GM12892 (cell line): ENCODE data around the gene KRTAP5-7.

ENCODE experiments used
- POLR2A ChIP-seq: IDR thresholded peaks from 2 replicates; pipeline ENCODE4 v1.6.1; 2011; ENCODE audit warnings: low read depth, low read length, control low read depth
- POLR2AphosphoS5 ChIP-seq: IDR thresholded peaks from 2 replicates; pipeline ENCODE4 v1.6.1; 2011; ENCODE audit warnings: low read depth, low read length, control low read depth
- TAF1 ChIP-seq: IDR thresholded peaks from 2 replicates; pipeline ENCODE4 v1.6.1; 2011; ENCODE audit warnings: low read depth, mild to moderate bottlenecking, control low read depth, low read length, borderline replicate concordance

DNA sequence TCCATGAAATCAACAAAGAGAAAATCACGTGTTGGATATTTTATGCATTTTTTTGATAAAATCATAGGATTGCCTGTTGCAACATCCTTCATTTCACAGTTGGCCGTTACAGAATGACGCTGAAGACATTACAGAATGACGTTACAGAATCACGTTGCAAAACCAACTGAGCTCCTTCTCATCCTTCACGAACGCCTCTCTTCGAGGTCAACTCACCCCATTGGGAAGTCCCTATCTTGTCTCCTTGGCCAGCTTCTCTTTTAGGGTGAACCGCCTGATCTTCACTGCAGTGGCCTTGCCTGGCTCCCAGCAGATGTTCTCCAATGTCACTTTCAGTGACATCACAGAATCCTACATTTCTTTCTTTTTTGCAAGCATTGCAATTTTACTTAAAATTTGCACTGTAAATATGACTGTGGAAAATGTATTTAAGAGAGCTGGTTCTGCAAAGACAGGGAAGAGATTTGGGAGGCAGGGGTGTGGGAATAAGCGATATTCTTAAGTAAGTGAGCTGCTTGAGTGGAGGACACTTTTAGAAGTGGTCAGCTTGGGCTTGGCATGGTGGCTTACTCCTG, 5.1 kb downstream of the KRTAP5-7 start:
- TF ChIP-seq POLR2A, result no peak
- TF ChIP-seq POLR2AphosphoS5, result no peak
- no peak for TF ChIP-seq TAF1
